HG03457 (cell line): Measurements from ENCODE around the gene PUS3.
"Not testable (repeated sequence)": the region's sequence is repeated elsewhere in the genome, so short reads cannot be mapped to it uniquely, and the experiment has no call there.

Source experiments
- ATAC-seq: cut with Tn5 transposase; IDR thresholded peaks from one replicate; pipeline ENCODE4 v1.9.1; 2021; ENCODE audit warnings: moderate number of reproducible peaks; ENCODE audit not compliant: unreplicated experiment

PUS3 gene

GRCh38 chr11:125873881-125874555 lies 29.0 kb downstream of the PUS3 start:
- ATAC-seq: no peak

- no peak for ATAC-seq
These were observed 30.9 kb downstream of the PUS3 start for GRCh38 chr11:125872138-125872491.

GRCh38 chr11:125871391-125872137 lies 31.4 kb downstream of the PUS3 start:
- ATAC-seq: no peak

- ATAC-seq: no peak
These were observed 33.5 kb downstream of the PUS3 start for GRCh38 chr11:125869521-125869920.

GRCh38 chr11:125865354-125865753 lies 37.7 kb downstream of the PUS3 start:
- not testable (repeated sequence) for ATAC-seq

GRCh38 chr11:125862786-125863185 lies 40.2 kb downstream of the PUS3 start:
- not testable (repeated sequence) for ATAC-seq

- not testable (repeated sequence) for ATAC-seq
These were observed 45.3 kb downstream of the PUS3 start for GRCh38 chr11:125857670-125858069.

- ATAC-seq: no peak
These were observed 56.8 kb downstream of the PUS3 start for GRCh38 chr11:125846188-125846587.
